ACC112 (cell line): Measurements from ENCODE around the gene FAM181A.

Source experiments
- H2AFZ ChIP-seq: fragments of 200-600 bp; sonication (generic); one replicate; pipeline ENCODE4 v1.6.0; 2017; ENCODE audit warnings: antibody characterized with exemption, low read length; ENCODE audit not compliant: unreplicated experiment
- H3K27ac ChIP-seq: fragments of 200-600 bp; sonication (generic); 2 replicates; pipeline ENCODE4 v1.5.1; 2014; ENCODE audit warnings: low read depth, mild to moderate bottlenecking, antibody characterized with exemption, low read length, moderate library complexity
- H3K27me3 ChIP-seq: fragments of 200-600 bp; sonication (generic); 2 replicates; pipeline ENCODE4 v1.6.1; 2014; ENCODE audit warnings: mild to moderate bottlenecking, antibody characterized with exemption, low read length, moderate library complexity, mixed read lengths; ENCODE audit not compliant: insufficient read depth
- H3K36me3 ChIP-seq: fragments of 200-600 bp; sonication (generic); 2 replicates; pipeline ENCODE4 v1.6.1; 2016; ENCODE audit warnings: mild to moderate bottlenecking, antibody characterized with exemption, low read length, moderate library complexity, mixed read lengths; ENCODE audit not compliant: insufficient read depth
- H3K4me1 ChIP-seq: fragments of 200-600 bp; sonication (generic); one replicate; pipeline ENCODE4 v1.6.1; 2016; ENCODE audit warnings: low read length, mixed read lengths; ENCODE audit not compliant: insufficient read depth, unreplicated experiment, control insufficient read depth
- H3K4me3 ChIP-seq: fragments of 200-600 bp; sonication (generic); 2 replicates; pipeline ENCODE4 v1.5.1; 2014; ENCODE audit warnings: mild to moderate bottlenecking, low read depth, low read length
- H3K79me2 ChIP-seq: fragments of 200-600 bp; sonication (generic); one replicate; pipeline ENCODE4 v1.6.0; 2016; ENCODE audit warnings: low read length; ENCODE audit not compliant: control insufficient read depth, unreplicated experiment, insufficient read depth

Gene FAM181A

DNA sequence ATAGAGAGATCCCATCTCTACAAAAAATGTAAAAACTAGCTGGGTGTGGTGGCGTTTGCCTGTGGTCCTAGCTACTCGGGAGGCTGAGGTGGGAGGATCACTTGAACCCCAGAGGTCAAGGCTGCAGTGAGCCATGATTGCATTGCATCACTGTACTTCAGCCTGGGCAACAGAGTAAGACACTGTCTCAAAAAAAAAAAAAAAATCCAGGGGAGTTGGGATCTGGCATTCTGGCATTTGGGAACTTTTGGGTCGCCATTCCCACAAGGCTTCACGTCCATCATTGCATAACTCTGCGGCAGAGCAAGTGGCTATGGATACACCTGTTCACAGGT lies 34.7 kb upstream of the FAM181A start:
- Histone ChIP-seq H3K79me2 (no peaks in the 10 kb centered on the region), H3K27ac (no peak overlapping the region), H3K4me1 (no peaks in the 10 kb centered on the region), H3K27me3 (peaks cover 50% of the 10 kb centered on the region), H3K36me3 (no peaks in the 10 kb centered on the region), H2AFZ (no peak overlapping the region), H3K4me3 (no peak overlapping the region)

DNA sequence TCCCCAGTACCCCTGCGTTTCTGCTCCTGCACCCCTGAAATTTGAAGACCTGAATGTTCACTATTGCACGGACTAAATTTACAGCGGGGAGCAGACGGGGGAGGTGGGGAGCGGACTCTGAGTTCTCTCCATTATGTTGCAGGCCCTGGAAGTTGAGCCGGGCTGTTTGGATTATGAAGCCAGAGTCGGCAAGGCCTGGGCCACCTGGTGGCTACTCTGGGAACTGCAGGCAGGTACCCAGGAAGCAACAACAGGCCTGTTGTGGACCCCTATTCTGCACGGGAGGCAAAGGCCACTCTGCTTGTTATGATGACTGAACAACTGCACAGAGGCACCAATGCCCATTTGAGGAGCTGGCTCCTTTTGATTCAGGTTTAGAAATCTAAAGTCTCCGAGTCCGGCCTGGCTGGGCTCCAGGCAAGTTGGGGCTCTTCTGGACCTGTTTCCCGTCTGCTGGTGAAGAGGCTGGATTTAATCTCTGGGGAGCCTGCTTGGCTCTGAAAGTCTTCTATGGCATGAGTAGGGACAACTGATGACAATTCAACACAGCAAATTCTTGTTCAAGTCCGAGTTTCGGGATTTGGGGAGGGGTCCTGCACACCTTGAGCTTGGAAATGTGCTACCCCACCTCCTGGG lies 34.1 kb upstream of the FAM181A start:
- H3K4me3 ChIP-seq, result no peak overlapping the region
- H3K4me1 ChIP-seq, result no peaks in the 10 kb centered on the region
- no peak overlapping the region for H2AFZ ChIP-seq

DNA sequence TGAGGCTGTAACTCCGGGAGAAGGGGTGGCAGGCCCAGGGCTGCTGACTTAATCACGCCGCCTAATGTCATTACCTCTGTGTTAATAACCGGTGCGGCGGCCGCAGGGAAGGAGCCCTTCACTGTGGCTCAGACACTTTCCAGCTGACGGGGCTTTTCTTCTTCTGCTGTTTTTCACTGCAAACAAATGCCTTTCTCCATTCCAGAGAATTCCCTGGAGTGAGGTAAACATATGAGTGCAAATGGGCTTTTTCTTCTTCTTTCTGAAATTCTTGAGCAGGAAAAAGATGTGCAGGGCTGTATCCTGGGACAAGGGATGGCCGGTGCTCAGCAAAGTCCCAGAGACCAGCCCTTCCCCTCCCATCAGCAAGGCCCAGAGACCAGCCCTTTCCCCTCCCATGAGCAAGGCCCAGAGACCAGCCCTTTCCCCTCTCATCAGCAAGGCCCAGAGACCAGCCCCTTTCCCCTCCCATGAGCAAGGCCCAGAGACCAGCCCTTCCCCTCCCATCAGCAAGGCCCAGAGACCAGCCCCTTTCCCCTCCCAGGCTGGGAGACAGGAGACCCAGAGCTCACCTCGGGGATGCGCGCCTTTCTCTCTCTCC lies 33.4 kb upstream of the FAM181A start:
- Histone ChIP-seq H3K27ac (no peak overlapping the region), H3K36me3 (no peaks in the 10 kb centered on the region), H3K4me1 (no peaks in the 10 kb centered on the region), H3K4me3 (no peak overlapping the region), H2AFZ (no peak overlapping the region), H3K27me3 (peaks cover 38% of the 10 kb centered on the region), H3K79me2 (no peaks in the 10 kb centered on the region)

More for the DNA sequence above, 34.1 kb upstream of the FAM181A start:
- Histone ChIP-seq H3K79me2 (no peaks in the 10 kb centered on the region), H3K27me3 (peaks cover 45% of the 10 kb centered on the region), H3K27ac (no peak overlapping the region), H3K36me3 (no peaks in the 10 kb centered on the region)

DNA sequence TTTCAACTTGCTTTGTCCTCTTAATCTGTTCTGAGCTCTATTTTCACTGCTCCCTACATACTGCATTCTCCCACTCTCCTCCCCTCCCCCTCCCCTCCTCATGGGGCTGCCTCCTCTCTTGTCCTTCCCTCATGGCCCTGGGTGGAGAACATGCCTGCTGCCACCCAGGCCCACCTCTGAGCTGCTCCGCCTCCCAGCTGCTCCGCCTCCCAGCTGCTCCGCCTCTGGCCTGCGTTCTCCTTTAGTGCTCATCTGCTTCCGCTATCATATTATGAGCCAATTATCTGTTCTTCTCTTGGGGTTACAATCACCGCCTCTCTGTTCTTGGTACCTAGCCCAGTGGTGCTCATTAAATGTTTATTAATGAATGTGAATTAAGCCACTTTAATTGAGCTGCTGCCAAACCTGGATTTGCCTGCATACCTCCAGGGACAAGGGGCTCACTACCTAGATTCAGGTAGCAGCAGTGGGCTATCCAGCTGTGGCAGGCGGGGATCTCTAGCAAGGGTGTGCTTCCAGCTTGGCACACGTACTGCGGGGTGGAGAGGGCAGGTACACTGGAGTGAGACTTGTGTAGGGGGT lies 32.0 kb upstream of the FAM181A start:
- Histone ChIP-seq H2AFZ (no peak overlapping the region), H3K27ac (no peak overlapping the region), H3K36me3 (no peaks in the 10 kb centered on the region), H3K79me2 (no peaks in the 10 kb centered on the region), H3K27me3 (peaks cover 25% of the 10 kb centered on the region), H3K4me3 (no peak overlapping the region), H3K4me1 (no peaks in the 10 kb centered on the region)

DNA sequence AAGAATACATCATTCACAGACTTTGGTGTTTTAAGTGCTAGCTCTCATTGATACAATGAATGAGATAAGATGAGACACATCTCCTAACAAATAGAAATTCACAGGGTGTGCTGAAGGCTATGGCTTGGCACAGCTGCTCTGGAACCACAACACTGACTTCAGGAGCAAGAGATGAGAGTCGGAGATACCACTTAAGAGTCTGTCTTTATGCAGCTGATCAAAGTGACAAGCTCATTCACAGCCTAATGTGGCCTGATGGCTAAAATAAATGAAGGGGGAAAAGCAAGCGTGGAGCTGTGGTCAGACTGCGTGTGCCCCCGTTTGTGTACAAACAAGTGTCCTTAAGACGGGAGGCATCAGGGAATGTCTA lies 29.7 kb upstream of the FAM181A start:
- Histone ChIP-seq H3K4me1 (no peaks in the 10 kb centered on the region), H3K36me3 (no peaks in the 10 kb centered on the region), H3K27me3 (peaks cover 11% of the 10 kb centered on the region), H3K27ac (no peak overlapping the region), H2AFZ (no peak overlapping the region), H3K4me3 (no peak overlapping the region), H3K79me2 (no peaks in the 10 kb centered on the region)

DNA sequence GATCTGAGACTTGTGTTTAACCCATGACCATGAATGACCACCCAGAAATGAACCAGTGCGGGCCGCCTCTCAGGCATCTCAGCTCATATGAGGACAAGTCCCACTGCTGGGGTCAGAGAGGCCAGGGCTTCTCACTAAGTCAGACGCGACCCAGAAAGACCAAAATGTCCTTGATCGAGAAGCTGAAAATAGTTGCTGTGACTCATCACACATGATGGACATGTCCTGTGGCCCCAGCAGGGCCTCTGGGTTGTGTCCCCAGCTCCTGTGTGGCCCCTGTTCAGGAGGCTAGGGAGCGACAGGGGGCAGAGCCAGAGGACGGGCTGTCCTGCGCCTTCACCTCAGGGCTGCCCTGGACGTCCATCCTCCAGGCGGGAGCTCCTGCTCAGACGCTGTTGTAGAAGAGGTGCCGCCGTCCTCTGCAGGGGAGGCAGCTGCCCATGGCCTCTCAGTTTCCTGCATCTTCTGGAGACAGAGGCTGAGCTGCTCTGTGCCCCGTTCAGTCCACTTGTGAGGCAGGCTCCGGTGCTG lies 29.0 kb upstream of the FAM181A start:
- Histone ChIP-seq H3K27ac (no peak overlapping the region), H3K36me3 (no peaks in the 10 kb centered on the region), H3K4me1 (no peaks in the 10 kb centered on the region), H3K79me2 (no peaks in the 10 kb centered on the region), H2AFZ (no peak overlapping the region), H3K4me3 (no peak overlapping the region), H3K27me3 (peaks cover 11% of the 10 kb centered on the region)

DNA sequence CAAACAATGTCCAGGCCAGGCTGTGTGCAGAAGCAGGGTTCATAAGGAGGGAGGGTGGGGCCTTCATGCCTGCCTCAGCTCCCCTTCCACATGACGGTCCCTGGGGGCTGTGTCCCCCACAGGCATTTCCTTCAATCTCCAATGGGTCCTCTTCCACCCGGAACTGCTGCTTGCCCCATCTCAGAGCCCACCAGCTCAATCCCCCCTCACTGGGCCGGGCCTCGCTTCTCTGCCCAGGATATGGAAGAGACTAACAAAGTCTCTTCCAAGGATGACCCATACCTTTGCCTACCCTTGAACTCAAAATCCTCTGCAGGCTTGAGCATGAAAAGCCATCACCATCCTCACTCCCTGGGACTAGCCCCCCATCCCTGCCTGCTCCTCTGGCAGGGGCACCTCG lies 28.4 kb upstream of the FAM181A start:
- Histone ChIP-seq H3K4me3 (no peak overlapping the region), H3K4me1 (no peaks in the 10 kb centered on the region), H2AFZ (no peak overlapping the region), H3K27me3 (peaks cover 11% of the 10 kb centered on the region), H3K27ac (no peak overlapping the region), H3K79me2 (no peaks in the 10 kb centered on the region), H3K36me3 (no peaks in the 10 kb centered on the region)

DNA sequence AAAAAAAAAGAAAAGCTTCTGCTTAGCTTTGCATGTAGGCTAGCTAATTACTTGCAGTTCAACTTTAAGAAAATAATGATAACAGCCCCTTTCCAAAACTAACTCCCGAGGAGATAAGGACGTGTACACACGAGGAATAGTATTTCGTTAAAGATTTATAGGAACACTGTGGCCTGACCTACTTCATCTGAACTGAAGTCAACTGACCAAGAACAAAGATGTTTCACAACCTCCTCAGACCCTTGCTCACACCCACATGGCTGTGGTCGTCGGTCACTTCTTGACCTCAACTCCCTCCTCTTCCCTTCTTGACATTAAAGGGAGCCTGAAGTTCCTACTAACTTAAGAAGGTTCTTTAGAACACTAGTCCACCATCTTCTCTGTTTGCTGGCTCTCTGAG lies 25.3 kb upstream of the FAM181A start:
- H3K36me3 ChIP-seq, result no peaks in the 10 kb centered on the region
- no peak overlapping the region for H3K4me3 ChIP-seq
- peaks cover 28% of the 10 kb centered on the region for H3K27me3 ChIP-seq
- no peak overlapping the region for H2AFZ ChIP-seq
- H3K27ac ChIP-seq, result no peak overlapping the region
- no peaks in the 10 kb centered on the region for H3K4me1 ChIP-seq
- H3K79me2 ChIP-seq, result no peaks in the 10 kb centered on the region

DNA sequence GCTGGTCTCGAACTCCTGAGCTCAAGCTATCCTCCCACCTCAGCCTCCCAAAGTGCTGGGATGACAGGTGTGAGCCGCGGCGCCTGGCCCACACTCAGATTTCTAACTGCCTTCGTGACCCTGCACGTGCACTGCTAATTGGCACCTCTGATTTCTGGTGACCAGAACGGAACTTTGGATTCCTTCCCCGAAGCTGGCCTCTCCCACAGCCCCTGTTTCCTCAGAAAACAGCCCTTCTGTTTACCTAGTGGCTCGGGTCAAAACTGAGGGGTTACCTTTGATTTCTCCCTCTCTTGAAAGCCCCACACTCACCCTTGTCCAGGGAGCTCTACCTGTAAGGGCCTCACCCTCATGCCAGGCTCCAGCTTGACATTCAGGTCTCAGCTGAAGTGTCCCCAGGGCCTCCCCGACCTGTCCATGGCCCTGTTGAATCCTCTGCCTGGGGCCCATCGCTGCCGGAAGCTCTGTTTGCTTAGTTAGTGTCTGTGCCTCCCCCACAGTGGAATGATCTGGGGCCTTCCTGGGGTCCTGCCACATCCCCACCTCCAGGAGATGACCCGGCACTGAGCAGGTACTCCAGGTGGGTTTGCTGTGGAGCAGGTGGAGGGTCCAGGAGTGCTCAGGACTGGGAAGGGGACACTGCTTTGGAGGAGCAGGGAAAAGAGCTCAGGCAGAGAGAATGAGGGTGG lies 24.4 kb upstream of the FAM181A start:
- Histone ChIP-seq H3K27me3 (peaks cover 26% of the 10 kb centered on the region), H3K4me3 (no peak overlapping the region), H2AFZ (no peak overlapping the region), H3K27ac (no peak overlapping the region), H3K4me1 (no peaks in the 10 kb centered on the region), H3K79me2 (no peaks in the 10 kb centered on the region), H3K36me3 (no peaks in the 10 kb centered on the region)

DNA sequence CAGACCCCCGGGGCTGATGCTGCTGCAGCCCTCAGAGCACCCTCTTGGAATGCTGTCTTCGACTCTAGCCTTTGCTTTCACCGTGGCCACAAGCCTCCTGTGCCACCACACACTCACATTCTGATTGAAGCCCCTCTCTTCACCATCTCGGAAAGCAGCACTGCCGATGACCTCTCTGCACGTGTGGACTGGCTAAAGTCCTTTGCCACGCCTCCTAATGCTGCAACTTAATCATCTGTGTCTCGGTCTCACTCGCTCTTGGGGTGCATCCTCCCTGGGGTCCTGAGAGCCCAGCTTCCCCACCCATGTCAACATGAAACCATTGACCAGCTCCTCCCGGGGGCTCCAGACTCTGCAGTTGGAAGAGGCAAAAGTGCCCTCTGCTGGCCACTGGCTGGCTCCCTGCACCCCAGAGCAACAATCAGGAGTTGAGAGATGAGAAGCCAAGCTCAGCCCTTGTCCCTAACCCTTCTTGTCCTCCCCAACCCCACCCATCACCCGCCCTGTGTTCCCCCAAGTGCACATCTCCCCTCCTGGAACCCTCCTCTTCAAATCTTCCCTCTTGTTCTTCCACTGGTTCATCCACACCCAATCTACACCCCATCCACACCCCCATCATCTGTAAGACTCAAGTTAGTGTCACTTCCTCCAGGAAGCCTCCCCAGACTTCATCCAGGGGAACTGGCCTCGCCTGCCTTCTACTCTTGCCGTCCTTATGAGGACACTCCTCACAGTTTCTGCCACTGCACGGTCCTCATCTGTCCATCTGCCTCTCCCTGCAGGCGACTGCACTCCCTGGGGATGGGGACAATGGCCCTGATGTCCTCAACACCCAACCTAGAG lies 23.6 kb upstream of the FAM181A start:
- Histone ChIP-seq H3K27me3 (peaks cover 32% of the 10 kb centered on the region), H3K27ac (no peak overlapping the region), H2AFZ (no peak overlapping the region), H3K4me3 (no peak overlapping the region), H3K79me2 (no peaks in the 10 kb centered on the region), H3K36me3 (no peaks in the 10 kb centered on the region), H3K4me1 (no peaks in the 10 kb centered on the region)
